ENCODE measurements around the gene RNF19B. TPM values are rescaled to one million over a fixed set of nuclear protein-coding genes. Genes with fewer than 3 reads are reported as not detected.

Gene RNF19B
- total and polyA plus RNA-seq, 7 experiments from 2014 or later: 0.58 to 58.1 (median 18.5) TPM

- Histone ChIP-seq H3K4me3 (ENCODE audit: low read length) (no peak overlapping the region), H3K36me3 (ENCODE audit: control insufficient read depth in 2 of 3, insufficient read depth in 3 of 3, low read length in 3 of 3) (peaks cover 0 to 33% (median 12%) of the 10 kb centered on the region in 3 experiments), H3K27me3 (ENCODE audit: control insufficient read depth in 2 of 2, insufficient read depth in 2 of 2, low read length in 2 of 2) (no peaks in the 10 kb centered on the region), H3K9me3 (ENCODE audit: control insufficient read depth in 2 of 3, low read length in 3 of 3) (no peaks in the 10 kb centered on the region), H3K27ac (ENCODE audit: low read depth, low read length) (no peak overlapping the region), H3K4me1 (ENCODE audit: control insufficient read depth in 2 of 2, insufficient read depth in 2 of 2, low read length in 2 of 2) (no peaks in the 10 kb centered on the region)
- intact Hi-C loops (cut with micrococcal nuclease): loop anchor here (1.0 to 10.0 kb wide), 10 partner anchors 31 to 433 kb away; partner anchors contain the start of genes AZIN2 (in 1 of the 2) and RNF19B (in 1 of the 2)
- Mint-ChIP-seq H3K9me3 (no peaks in the 10 kb centered on the region), H3K27me3 (no peaks in the 10 kb centered on the region), H3K27ac (no peak overlapping the region), H3K4me3 (no peak overlapping the region), H3K4me1 (peaks cover 0 to 35% (median 0%) of the 10 kb centered on the region in 7 donors), H3K36me3 (peaks cover 0 to 33% (median 4%) of the 10 kb centered on the region in 5 donors)
- peak in 1 of 9 donors; percentile 5 for DNase-seq
- ChIA-PET POLR2A (no interaction called here), CTCF (interaction anchor here (0.8 to 5.7 kb wide), 6 partner anchors 64 to 214 kb away, joined by 3 to 55 read pairs (median 4); no protein-coding TSS in a partner anchor)
- no peak for ATAC-seq
Observed at GRCh38 chr1:32933742-32934322, 30.8 kb downstream of the RNF19B start.

GRCh38 chr1:32931760-32932159, 32.8 kb downstream of the RNF19B start:
- ChIA-PET CTCF (interaction anchor here (0.6 to 5.7 kb wide), 5 partner anchors 76 to 156 kb away, joined by 3 to 55 read pairs (median 7); no protein-coding TSS in a partner anchor), POLR2A (interaction anchor here (1.0 to 1.5 kb wide), 2 partner anchors 33 to 195 kb away, joined by 3 read pairs; partner anchors contain the start of gene RNF19B)
- H3K9me3 ChIP-seq (ENCODE audit: control insufficient read depth in 2 of 3, low read length in 3 of 3): no peaks in the 10 kb centered on the region
- H3K4me1 Mint-ChIP-seq: peaks cover 0 to 19% (median 0%) of the 10 kb centered on the region in 7 donors
- peaks cover 0 to 14% (median 1%) of the 10 kb centered on the region in 3 experiments for H3K36me3 ChIP-seq (ENCODE audit: control insufficient read depth in 2 of 3, insufficient read depth in 3 of 3, low read length in 3 of 3)
- no peak for DNase-seq
- H3K27ac Mint-ChIP-seq: no peak overlapping the region
- H3K27ac ChIP-seq (ENCODE audit: low read depth, low read length): no peak overlapping the region
- ATAC-seq: no peak
- H3K4me1 ChIP-seq (ENCODE audit: control insufficient read depth in 2 of 2, insufficient read depth in 2 of 2, low read length in 2 of 2): no peaks in the 10 kb centered on the region
- H3K4me3 Mint-ChIP-seq: no peak overlapping the region
- intact Hi-C loops (cut with micrococcal nuclease): loop anchor here (2.0 to 10.0 kb wide), 4 partner anchors 33 to 363 kb away; partner anchors contain the start of genes AZIN2 (in 1 of the 2) and RNF19B (in 1 of the 2)
- H3K27me3 Mint-ChIP-seq: peaks cover 0 to 13% (median 8%) of the 10 kb centered on the region in 5 donors
- peaks cover 0 to 2% (median 0%) of the 10 kb centered on the region in 11 donors for H3K9me3 Mint-ChIP-seq
- H3K4me3 ChIP-seq (ENCODE audit: low read length): no peak overlapping the region
- H3K27me3 ChIP-seq (ENCODE audit: control insufficient read depth in 2 of 2, insufficient read depth in 2 of 2, low read length in 2 of 2): no peaks in the 10 kb centered on the region
- H3K36me3 Mint-ChIP-seq: peaks cover 0 to 27% (median 0%) of the 10 kb centered on the region in 5 donors

GRCh38 chr1:32929366-32929765, 35.2 kb downstream of the RNF19B start:
- H3K36me3 Mint-ChIP-seq: peaks cover 0 to 17% (median 0%) of the 10 kb centered on the region in 5 donors
- Histone ChIP-seq H3K4me1 (ENCODE audit: control insufficient read depth in 2 of 2, insufficient read depth in 2 of 2, low read length in 2 of 2) (peaks cover 0 to 6% of the 10 kb centered on the region in 2 donors), H3K27me3 (ENCODE audit: control insufficient read depth in 2 of 2, insufficient read depth in 2 of 2, low read length in 2 of 2) (peaks cover 0 to 3% of the 10 kb centered on the region in 2 donors), H3K9me3 (ENCODE audit: control insufficient read depth in 2 of 3, low read length in 3 of 3) (no peaks in the 10 kb centered on the region), H3K27ac (ENCODE audit: low read depth, low read length) (no peak overlapping the region), H3K36me3 (ENCODE audit: control insufficient read depth in 2 of 3, insufficient read depth in 3 of 3, low read length in 3 of 3) (no peaks in the 10 kb centered on the region), H3K4me3 (ENCODE audit: low read length) (no peak overlapping the region)
- no peak overlapping the region for H3K4me3 Mint-ChIP-seq
- ChIA-PET POLR2A (no interaction called here), CTCF (interaction anchor here (0.5 to 5.5 kb wide), 2 partner anchors 81 to 126 kb away, joined by 3 to 55 read pairs; no protein-coding TSS in a partner anchor)
- peaks cover 9 to 23% (median 13%) of the 10 kb centered on the region in 7 donors for H3K4me1 Mint-ChIP-seq
- H3K27ac Mint-ChIP-seq: no peak overlapping the region
- intact Hi-C loops (cut with micrococcal nuclease): no loop called here
- peaks cover 0 to 4% (median 0%) of the 10 kb centered on the region in 11 donors for H3K9me3 Mint-ChIP-seq
- ATAC-seq: no peak
- DNase-seq: no peak
- peaks cover 20 to 34% (median 28%) of the 10 kb centered on the region in 5 donors for H3K27me3 Mint-ChIP-seq

DNA sequence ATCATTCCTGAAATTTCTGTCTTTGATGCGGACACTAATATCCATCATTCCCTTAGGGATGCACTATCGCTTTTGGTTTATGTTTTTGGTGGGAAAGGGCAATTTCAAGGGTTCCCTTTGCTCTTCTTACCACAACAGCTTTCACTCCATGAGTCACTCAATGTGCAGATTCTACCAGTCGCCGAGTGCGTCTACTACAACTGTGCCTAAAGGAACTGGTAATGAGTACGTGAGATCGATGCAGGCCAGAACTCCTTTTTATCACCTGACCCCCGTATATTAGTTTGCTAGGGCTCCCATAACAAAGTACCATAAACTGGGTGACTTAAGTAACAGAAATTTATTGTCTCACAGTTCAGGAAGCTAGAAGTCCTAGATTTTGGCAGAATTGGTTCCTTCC, 35.9 kb downstream of the RNF19B start:
- Mint-ChIP-seq H3K27me3 (peaks cover 27 to 41% (median 35%) of the 10 kb centered on the region in 5 donors), H3K4me1 (peaks cover 13 to 19% (median 16%) of the 10 kb centered on the region in 7 donors), H3K9me3 (peaks cover 0 to 5% (median 0%) of the 10 kb centered on the region in 11 donors), H3K27ac (no peak overlapping the region), H3K36me3 (peaks cover 0 to 14% (median 0%) of the 10 kb centered on the region in 5 donors), H3K4me3 (no peak overlapping the region)
- ChIA-PET CTCF (interaction anchor here (5.5 kb wide), 1 partner anchor 127 kb away, joined by 55 read pairs; no protein-coding TSS in a partner anchor), POLR2A (no interaction called here)
- no peak overlapping the region for H3K4me3 ChIP-seq (ENCODE audit: low read length)
- H3K27ac ChIP-seq (ENCODE audit: low read depth, low read length): no peak overlapping the region
- no peaks in the 10 kb centered on the region for H3K9me3 ChIP-seq (ENCODE audit: control insufficient read depth in 2 of 3, low read length in 3 of 3)
- intact Hi-C loops (cut with micrococcal nuclease): no loop called here
- no peaks in the 10 kb centered on the region for H3K36me3 ChIP-seq (ENCODE audit: control insufficient read depth in 2 of 3, insufficient read depth in 3 of 3, low read length in 3 of 3)
- H3K27me3 ChIP-seq (ENCODE audit: control insufficient read depth in 2 of 2, insufficient read depth in 2 of 2, low read length in 2 of 2): peaks cover 0 to 5% of the 10 kb centered on the region in 2 donors
- peaks cover 0 to 6% of the 10 kb centered on the region in 2 donors for H3K4me1 ChIP-seq (ENCODE audit: control insufficient read depth in 2 of 2, insufficient read depth in 2 of 2, low read length in 2 of 2)
- ATAC-seq: no peak
- DNase-seq: no peak

GRCh38 chr1:32928285-32928684, 36.3 kb downstream of the RNF19B start:
- Mint-ChIP-seq H3K4me1 (peaks cover 12 to 22% (median 17%) of the 10 kb centered on the region in 7 donors), H3K36me3 (peaks cover 0 to 11% (median 0%) of the 10 kb centered on the region in 5 donors), H3K27ac (no peak overlapping the region), H3K4me3 (no peak overlapping the region), H3K9me3 (peaks cover 0 to 5% (median 0%) of the 10 kb centered on the region in 11 donors), H3K27me3 (peaks cover 31 to 45% (median 39%) of the 10 kb centered on the region in 5 donors)
- Histone ChIP-seq H3K4me1 (ENCODE audit: control insufficient read depth in 2 of 2, insufficient read depth in 2 of 2, low read length in 2 of 2) (peaks cover 0 to 6% of the 10 kb centered on the region in 2 donors), H3K27me3 (ENCODE audit: control insufficient read depth in 2 of 2, insufficient read depth in 2 of 2, low read length in 2 of 2) (peaks cover 0 to 5% of the 10 kb centered on the region in 2 donors), H3K27ac (ENCODE audit: low read depth, low read length) (no peak overlapping the region), H3K4me3 (ENCODE audit: low read length) (no peak overlapping the region), H3K9me3 (ENCODE audit: control insufficient read depth in 2 of 3, low read length in 3 of 3) (no peaks in the 10 kb centered on the region), H3K36me3 (ENCODE audit: control insufficient read depth in 2 of 3, insufficient read depth in 3 of 3, low read length in 3 of 3) (no peaks in the 10 kb centered on the region)
- CTCF ChIA-PET: no interaction called here
- intact Hi-C loops (cut with micrococcal nuclease): no loop called here
- ATAC-seq (no peak), DNase-seq (no peak)
- POLR2A ChIA-PET: no interaction called here

DNA sequence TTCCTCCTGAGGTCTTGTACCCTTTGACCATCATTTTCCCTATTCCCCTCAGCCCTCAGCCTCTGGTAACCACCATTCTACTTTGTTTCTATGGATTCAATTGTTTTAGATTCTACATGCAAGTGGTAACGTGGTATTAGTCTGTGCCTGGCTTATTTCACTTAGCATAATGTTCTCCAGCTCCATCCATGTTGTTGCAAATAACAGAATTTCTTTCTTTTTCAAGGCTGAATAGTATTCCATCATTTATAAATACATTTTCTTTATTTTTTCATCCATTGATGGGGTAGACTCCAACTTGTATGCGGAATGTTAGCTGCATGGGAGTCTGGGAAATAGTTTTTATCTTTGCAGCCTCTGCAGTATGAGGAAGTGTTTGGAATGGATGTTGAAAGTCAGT, 37.2 kb downstream of the RNF19B start:
- CTCF ChIA-PET: interaction anchor here (0.8 kb wide), 1 partner anchor 13 kb away, joined by 3 read pairs; no protein-coding TSS in a partner anchor
- H3K27me3 ChIP-seq (ENCODE audit: control insufficient read depth in 2 of 2, insufficient read depth in 2 of 2, low read length in 2 of 2): peaks cover 0 to 5% of the 10 kb centered on the region in 2 donors
- Mint-ChIP-seq H3K27ac (no peak overlapping the region), H3K9me3 (peaks cover 0 to 5% (median 0%) of the 10 kb centered on the region in 11 donors), H3K4me1 (peaks cover 12 to 22% (median 17%) of the 10 kb centered on the region in 7 donors), H3K36me3 (peaks cover 0 to 5% (median 0%) of the 10 kb centered on the region in 5 donors), H3K4me3 (no peak overlapping the region), H3K27me3 (peaks cover 39 to 54% (median 47%) of the 10 kb centered on the region in 5 donors)
- H3K4me3 ChIP-seq (ENCODE audit: low read length): no peak overlapping the region
- no peak for DNase-seq
- intact Hi-C loops (cut with micrococcal nuclease): no loop called here
- no peaks in the 10 kb centered on the region for H3K36me3 ChIP-seq (ENCODE audit: control insufficient read depth in 2 of 3, insufficient read depth in 3 of 3, low read length in 3 of 3)
- H3K9me3 ChIP-seq (ENCODE audit: control insufficient read depth in 2 of 3, low read length in 3 of 3): no peaks in the 10 kb centered on the region
- POLR2A ChIA-PET: no interaction called here
- no peak overlapping the region for H3K27ac ChIP-seq (ENCODE audit: low read depth, low read length)
- H3K4me1 ChIP-seq (ENCODE audit: control insufficient read depth in 2 of 2, insufficient read depth in 2 of 2, low read length in 2 of 2): peaks cover 0 to 6% of the 10 kb centered on the region in 2 donors
- ATAC-seq: no peak

Measured in naive thymus-derived CD4-positive, alpha-beta T cell (primary cell).